ENCODE data around the gene PTPRK. TPM values are rescaled to one million over a fixed set of nuclear protein-coding genes. Genes with fewer than 3 reads are reported as not detected.

The PTPRK gene
- total and polyA plus RNA-seq, 2 of the 13 experiments (the other 11 are each of a cell fraction or from before 2014, with no cell fraction given): 43.6 to 98.3 TPM

GRCh38 chr6:128520436-128521281 is at the start of gene PTPRK (continued):
- TF ChIP-seq, protein P1, sequence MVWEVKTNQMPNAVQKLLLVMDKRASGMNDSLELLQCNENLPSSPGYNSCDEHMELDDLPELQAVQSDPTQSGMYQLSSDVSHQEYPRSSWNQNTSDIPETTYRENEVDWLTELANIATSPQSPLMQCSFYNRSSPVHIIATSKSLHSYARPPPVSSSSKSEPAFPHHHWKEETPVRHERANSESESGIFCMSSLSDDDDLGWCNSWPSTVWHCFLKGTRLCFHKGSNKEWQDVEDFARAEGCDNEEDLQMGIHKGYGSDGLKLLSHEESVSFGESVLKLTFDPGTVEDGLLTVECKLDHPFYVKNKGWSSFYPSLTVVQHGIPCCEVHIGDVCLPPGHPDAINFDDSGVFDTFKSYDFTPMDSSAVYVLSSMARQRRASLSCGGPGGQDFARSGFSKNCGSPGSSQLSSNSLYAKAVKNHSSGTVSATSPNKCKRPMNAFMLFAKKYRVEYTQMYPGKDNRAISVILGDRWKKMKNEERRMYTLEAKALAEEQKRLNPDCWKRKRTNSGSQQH (CRISPR knock-in tag; IDR thresholded peaks at IDR 0.05; ENCODE audit: low read depth): peak; percentile 50; the same call in 1 of the 2 replicates
- TF ChIP-seq THAP11 (CRISPR knock-in tag; IDR thresholded peaks at IDR 0.05) (no peak; the same call in 1 of the 2 replicates), ZNF790 (CRISPR knock-in tag; IDR thresholded peaks at IDR 0.05; ENCODE audit: borderline replicate concordance) (no peak; the same call in 1 of the 2 replicates), MTF1 (CRISPR knock-in tag; IDR thresholded peaks at IDR 0.05) (no peak), PTBP1 (IDR thresholded peaks at IDR 0.05; ENCODE audit: low read depth, low read length, poor library complexity, severe bottlenecking) (no peak), AHDC1 (CRISPR knock-in tag; IDR thresholded peaks at IDR 0.05; ENCODE audit: borderline replicate concordance) (peak; percentile 72; the same call in 1 of the 2 replicates), ZNF580 (CRISPR knock-in tag; IDR thresholded peaks at IDR 0.05; ENCODE audit: borderline replicate concordance, low read depth) (peak; percentile 31; the same call in 1 of the 2 replicates), JUN (CRISPR knock-in tag; IDR thresholded peaks at IDR 0.05) (no peak), ZBTB39 (CRISPR knock-in tag; IDR thresholded peaks at IDR 0.05) (no peak), ZNF746 (CRISPR knock-in tag; IDR thresholded peaks at IDR 0.05) (no peak; the same call in 1 of the 2 replicates), ZC3H4 (CRISPR knock-in tag; IDR thresholded peaks at IDR 0.05; ENCODE audit: borderline replicate concordance) (no peak), ZNF670 (CRISPR knock-in tag; IDR thresholded peaks at IDR 0.05; ENCODE audit: borderline replicate concordance) (0 out of 2 replicates have a peak, but pooled peaks have one; percentile 69), DDIT3 (CRISPR knock-in tag; IDR thresholded peaks at IDR 0.05) (no peak), ZNF446 (CRISPR knock-in tag; IDR thresholded peaks at IDR 0.05) (no peak), ZNF530 (CRISPR knock-in tag; IDR thresholded peaks at IDR 0.05; ENCODE audit: low read depth) (no peak), ATF7 (IDR thresholded peaks at IDR 0.05) (no peak), ATF7 (CRISPR knock-in tag; IDR thresholded peaks at IDR 0.05) (peak; percentile 68; the same call in 1 of the 2 replicates), TBP (CRISPR knock-in tag; IDR thresholded peaks at IDR 0.05) (no peak), ZNF350 (CRISPR knock-in tag; IDR thresholded peaks at IDR 0.05; ENCODE audit: borderline replicate concordance, low read depth) (peak; percentile 47; the same call in 1 of the 2 replicates), SMARCC2 (IDR thresholded peaks at IDR 0.05) (no peak)

Measured in HepG2 (cell line).